ENCODE results near the gene JPH2.

The JPH2 gene

DNA sequence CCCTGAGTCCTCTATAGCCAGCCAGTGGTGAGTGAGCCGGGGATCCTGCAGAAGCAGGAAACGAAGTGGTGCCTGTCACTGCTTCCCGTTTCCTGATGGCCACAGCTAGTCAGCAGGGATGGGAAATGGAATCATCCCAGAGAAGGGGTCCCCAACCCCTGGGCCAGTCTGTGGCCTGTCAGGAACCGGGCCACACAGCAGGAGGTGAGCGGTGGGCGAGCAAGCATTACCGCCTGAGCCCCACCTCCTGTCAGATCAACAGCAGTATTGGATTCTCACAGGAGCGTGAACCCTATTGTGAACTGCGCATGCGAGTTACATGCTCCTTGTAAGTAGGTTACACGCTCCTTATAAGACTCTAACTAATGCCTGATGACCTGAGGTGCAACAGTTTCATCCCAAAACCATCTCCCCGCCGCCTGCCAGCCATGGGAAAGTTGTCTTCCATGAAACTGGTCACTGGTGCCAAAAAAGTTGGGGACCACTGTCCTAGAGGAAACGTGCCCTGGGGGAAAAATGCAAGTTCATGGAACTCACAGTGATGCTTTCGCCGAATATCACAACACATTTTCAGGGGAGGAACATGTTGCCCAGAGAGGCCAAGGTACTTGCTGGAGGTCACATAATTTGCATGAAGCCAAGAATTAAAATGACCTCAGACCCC lies 113.8 kb downstream of the JPH2 start:
- DNase-seq: no peak

GRCh38 chr20:44072384-44072783 lies 114.6 kb downstream of the JPH2 start:
- DNase-seq: no peak

DNA sequence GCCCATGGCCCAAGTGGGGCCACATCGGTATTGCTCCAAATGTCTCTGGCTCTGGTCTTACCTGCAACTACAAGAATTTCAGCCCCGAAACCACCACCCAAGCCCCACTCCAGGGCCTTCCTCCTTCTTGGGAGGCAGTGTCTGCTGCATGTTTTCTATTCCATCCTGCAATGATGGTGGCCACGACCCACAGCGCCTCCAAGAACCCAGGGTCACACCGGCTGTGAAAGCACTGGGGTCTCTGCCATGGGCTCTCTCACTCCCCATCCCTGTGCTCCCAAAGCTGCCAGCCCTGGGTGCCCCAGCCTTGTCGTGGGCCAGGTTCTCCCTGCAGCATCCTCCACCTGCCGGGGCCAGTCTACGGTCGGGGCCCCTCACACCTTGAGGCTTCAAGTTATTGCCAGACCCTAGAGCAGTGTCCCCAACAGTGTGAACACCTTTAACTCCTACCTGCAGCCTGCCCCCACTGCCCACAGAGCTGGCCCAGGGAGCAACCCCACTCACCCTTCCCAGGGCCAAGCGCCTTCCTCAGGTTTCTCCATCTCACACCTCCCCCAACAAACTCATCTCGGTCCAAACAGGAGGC lies 115.4 kb downstream of the JPH2 start:
- no peak for DNase-seq

DNA sequence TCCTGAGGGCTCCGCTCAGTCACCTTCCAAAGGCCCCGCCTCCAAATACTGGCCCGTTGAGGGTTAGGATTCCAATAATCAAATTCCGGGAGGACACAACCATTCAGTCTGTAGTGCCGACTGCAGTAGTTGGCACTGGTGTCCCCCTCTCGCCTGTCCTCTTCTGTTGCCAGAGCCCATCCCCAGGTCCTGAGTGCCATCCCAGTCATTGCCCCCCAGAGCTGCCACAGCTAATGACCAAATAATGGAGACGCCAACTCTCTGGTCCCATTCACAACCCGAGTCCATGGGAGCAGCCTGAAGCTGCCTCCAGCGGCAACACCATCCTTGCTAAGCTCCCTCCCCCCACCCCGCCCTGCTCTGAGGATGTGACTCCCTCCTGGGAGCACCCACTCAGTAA lies 115.9 kb downstream of the JPH2 start:
- no peak for DNase-seq

DNA sequence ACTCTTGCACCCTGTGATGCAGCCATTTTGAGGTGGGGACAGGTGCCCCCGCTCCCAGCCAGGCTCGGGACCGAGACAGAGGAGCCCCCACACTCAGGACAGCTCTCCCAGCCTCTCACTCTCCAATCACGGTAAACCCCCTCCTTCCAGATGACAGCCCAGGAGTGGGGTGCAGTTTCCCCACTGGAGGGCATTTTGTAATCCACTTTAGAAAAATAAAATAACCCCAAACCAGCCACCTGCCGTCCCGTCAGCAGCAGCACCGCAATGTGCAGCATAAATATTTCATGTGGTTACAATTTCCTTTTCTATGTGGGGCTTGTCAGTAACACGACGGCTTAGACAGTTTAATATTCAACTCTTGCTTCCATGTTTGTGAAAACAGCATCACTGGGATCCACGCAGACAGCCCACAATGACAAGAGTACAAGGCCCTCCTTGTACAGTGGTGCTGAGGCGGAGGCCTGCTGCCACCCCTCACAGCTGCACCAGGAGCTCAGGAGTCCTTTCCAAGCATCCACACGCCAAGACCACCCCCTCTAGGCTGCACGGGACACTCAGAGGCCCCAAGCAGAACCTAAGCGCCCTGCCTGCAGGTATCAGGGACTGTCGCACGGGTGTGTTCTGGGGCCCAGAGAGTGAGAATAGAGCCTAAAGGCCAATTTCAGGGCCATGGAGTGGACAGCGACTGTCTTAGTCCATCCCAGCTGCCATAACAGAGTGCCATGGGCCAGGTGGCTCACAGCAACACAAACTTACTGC lies 116.7 kb downstream of the JPH2 start:
- DNase-seq: no peak

GRCh38 chr20:44069203-44070011 lies 117.6 kb downstream of the JPH2 start:
- no peak for DNase-seq

DNA sequence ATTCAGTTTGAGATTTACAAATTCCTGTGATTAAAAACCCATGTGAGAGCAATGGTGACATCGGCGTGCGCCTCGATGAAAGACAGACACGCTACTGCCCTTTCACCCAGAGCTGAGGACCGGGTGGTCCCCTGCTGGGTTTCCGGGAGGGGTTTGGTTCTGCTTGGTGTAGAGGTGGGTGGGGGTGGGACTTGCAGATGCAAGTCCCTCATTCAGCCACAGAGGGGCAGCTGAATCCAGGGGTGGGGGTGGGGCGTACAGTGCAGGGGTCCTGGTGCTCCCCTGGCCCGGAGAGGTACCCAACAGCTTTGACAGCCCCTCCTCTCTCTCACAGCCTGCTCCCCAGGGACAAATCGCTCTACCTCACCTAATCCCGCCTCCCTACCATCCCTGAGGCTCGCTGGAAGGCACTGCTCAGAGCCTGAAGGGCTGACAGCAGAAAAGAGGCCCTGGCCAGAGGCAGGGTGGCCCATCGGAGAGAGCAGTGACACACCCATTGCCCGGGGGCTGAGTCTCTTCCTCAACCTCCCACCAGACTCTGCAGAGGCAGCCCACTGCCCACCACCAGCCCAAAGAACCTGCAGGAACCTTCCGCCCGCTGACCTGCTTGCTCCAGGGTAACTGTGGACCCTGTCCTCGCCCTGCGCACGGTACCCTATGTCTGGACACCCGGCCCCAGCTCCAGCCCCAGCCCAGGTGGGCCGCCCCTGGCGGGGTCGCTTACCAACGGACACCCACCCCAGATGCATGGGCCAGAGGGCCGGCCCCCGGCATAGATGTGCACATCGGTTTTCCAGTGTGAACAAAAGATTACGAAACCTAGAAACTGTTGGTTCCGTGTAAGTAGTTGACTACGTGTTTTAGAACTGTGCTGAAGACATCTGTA lies 118.4 kb downstream of the JPH2 start:
- DNase-seq: no peak

DNA sequence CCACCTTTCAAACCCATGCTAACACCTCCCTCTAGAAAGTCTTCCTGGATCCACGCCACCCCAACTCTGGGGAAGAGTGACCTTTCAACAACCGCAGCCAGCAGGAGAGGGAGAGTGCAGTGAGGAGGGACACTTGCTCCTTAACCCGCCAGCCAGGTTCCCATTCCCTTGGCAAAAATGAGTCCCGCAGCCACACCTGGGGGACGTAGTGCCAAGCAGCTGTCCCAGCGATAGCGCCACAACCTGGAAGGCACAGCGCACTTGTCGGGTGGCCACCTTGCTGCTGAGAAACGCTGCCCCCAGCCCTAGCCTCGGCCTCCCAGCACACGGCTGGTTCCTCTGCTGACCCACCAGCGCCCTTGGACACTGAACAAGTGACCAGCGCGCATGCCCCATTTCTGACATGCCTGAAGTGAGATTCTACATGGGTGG lies 119.3 kb downstream of the JPH2 start:
- DNase-seq: no peak

GRCh38 chr20:44066645-44067606 lies 120.1 kb downstream of the JPH2 start:
- DNase-seq: no peak

- no peak for DNase-seq
Measured at GRCh38 chr20:44065401-44066340, 121.3 kb downstream of the JPH2 start.

- no peak for DNase-seq
Measured at GRCh38 chr20:44064501-44065400, 122.2 kb downstream of the JPH2 start.
